Astrocyte (in vitro differentiated cells and primary cell): ENCODE results near the gene TNNT3. TPM values are rescaled to one million over a fixed set of nuclear protein-coding genes. Genes with fewer than 3 reads are reported as not detected.

Experiments used
- DNase-seq: peaks from one replicate; pipeline ENCODE4 v3.0.0-alpha.2; 2010; ENCODE audit warnings: low read depth
- FAIRE-seq: peaks from 2 replicates; lab custom pipeline; 2011; peaks lifted over from hg19 to GRCh38; lab: Jason Lieb, UNC
- H2AFZ ChIP-seq: 2 replicates; pipeline ENCODE4 v1.6.0; 2012; ENCODE audit warnings: low read depth, low read length, inconsistent platforms
- H3K27ac ChIP-seq: 2 replicates; pipeline ENCODE4 v1.5.1; 2011; ENCODE audit warnings: low read depth, low read length, inconsistent platforms
- H3K27me3 ChIP-seq: 2 replicates; pipeline ENCODE4 v1.6.0; 2011; ENCODE audit warnings: low read length, inconsistent platforms; ENCODE audit not compliant: insufficient read depth
- H3K36me3 ChIP-seq: 2 replicates; pipeline ENCODE4 v1.5.1; 2011; ENCODE audit warnings: low read length, inconsistent platforms; ENCODE audit not compliant: insufficient read depth
- H3K4me1 ChIP-seq: 2 replicates; pipeline ENCODE4 v1.5.1; 2011; ENCODE audit warnings: low read length, inconsistent platforms; ENCODE audit not compliant: insufficient read depth
- H3K4me2 ChIP-seq: 2 replicates; pipeline ENCODE4 v1.6.0; 2012; ENCODE audit warnings: low read length, inconsistent platforms
- H3K4me3 ChIP-seq: 2 replicates; pipeline ENCODE4 v1.5.1; 2011; ENCODE audit warnings: low read depth, mild to moderate bottlenecking, low read length, inconsistent platforms; ENCODE audit not compliant: insufficient read depth
- H3K79me2 ChIP-seq: 2 replicates; pipeline ENCODE4 v1.6.0; 2012; ENCODE audit warnings: mild to moderate bottlenecking, low read length, inconsistent platforms; ENCODE audit not compliant: insufficient read depth
- H3K9ac ChIP-seq: 2 replicates; pipeline ENCODE4 v1.6.0; 2012; ENCODE audit warnings: mild to moderate bottlenecking, low read length, inconsistent platforms
- H3K9me3 ChIP-seq: 2 replicates; pipeline ENCODE4 v1.5.1; 2012; ENCODE audit warnings: low read depth, mild to moderate bottlenecking, low read length, inconsistent platforms; ENCODE audit not compliant: insufficient read depth
- H4K20me1 ChIP-seq: 2 replicates; pipeline ENCODE4 v1.6.0; 2012; ENCODE audit warnings: low read length, inconsistent platforms; ENCODE audit not compliant: insufficient read depth
- H3K27ac Mint-ChIP-seq: one replicate; pipeline ENCODE4 v1.8.0; 2021; ENCODE audit warnings: mild to moderate bottlenecking, mixed read lengths; ENCODE audit not compliant: unreplicated experiment
- H3K27me3 Mint-ChIP-seq: one replicate; pipeline ENCODE4 v1.8.0; 2021; ENCODE audit warnings: low read depth, mixed read lengths; ENCODE audit not compliant: unreplicated experiment
- H3K36me3 Mint-ChIP-seq: one replicate; pipeline ENCODE4 v1.8.0; 2021; ENCODE audit warnings: low read depth, mixed read lengths; ENCODE audit not compliant: unreplicated experiment
- H3K4me1 Mint-ChIP-seq: one replicate; pipeline ENCODE4 v1.8.0; 2021; ENCODE audit warnings: low read depth, mixed read lengths; ENCODE audit not compliant: unreplicated experiment
- H3K4me3 Mint-ChIP-seq: one replicate; pipeline ENCODE4 v1.8.0; 2021; ENCODE audit warnings: mild to moderate bottlenecking, moderate library complexity, mixed read lengths; ENCODE audit not compliant: unreplicated experiment
- H3K9me3 Mint-ChIP-seq: one replicate; pipeline ENCODE4 v1.8.0; 2021; ENCODE audit warnings: mild to moderate bottlenecking, mixed read lengths; ENCODE audit not compliant: unreplicated experiment
- EZH2 ChIP-seq: IDR thresholded peaks from 2 replicates; pipeline ENCODE4 v1.6.1; 2012; ENCODE audit warnings: mild to moderate bottlenecking, low read length, inconsistent platforms; ENCODE audit not compliant: insufficient read depth
- total RNA-seq: library from RNA; stranded (reverse); gene quantifications from 2 replicates; pipeline ENCODE4 v1.2.1, GENCODE V29; 2021
- TF ChIP-seq, protein P1 (sequence below): IDR thresholded peaks from 2 replicates; pipeline ENCODE4 v1.5.1; 2011; ENCODE audit warnings: low read depth, mild to moderate bottlenecking, inconsistent platforms, low read length, moderate library complexity; ENCODE audit not compliant: insufficient read depth

Gene TNNT3
- total RNA-seq, 1 donor from 2014 or later, result not detected

DNA sequence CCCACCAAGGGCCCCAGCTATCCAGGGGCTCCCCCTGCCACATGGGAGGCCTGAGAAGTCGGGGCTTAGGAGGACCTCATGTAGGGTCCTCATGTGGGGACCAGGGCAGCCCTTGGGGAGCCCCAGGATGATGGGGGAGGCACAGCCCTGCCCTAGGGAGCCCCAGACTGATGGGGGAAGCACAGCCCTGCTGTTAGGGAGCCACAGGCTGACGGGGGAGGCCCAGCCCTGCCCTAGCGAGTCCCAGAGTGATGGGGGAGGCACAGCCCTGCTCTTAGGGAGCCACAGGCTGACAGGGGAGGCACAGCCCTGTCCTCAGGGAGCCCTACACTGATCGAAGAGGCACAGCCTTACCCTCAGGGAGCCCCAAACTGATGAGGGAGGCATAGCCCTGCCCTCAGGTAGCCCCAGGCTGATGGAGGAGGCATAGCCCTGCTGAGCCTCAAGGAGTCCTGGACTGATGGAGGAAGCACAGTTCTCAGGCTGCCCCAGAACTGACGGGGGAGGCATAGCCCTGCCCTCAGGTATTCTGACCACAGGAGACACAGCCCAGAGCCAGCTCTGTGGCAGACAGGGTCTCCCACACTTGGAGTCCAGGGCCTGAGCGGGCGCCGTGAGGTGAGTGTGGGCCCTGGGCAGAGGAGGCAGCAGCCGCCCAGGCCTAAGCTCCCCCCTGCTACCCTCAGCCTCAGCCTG lies 38.6 kb upstream of the TNNT3 start:
- no peaks in the 10 kb centered on the region for H3K27me3 Mint-ChIP-seq
- FAIRE-seq (no peak), DNase-seq (no peak)
- no peak overlapping the region for H3K27ac ChIP-seq
- TF ChIP-seq EZH2, result no peak
- TF ChIP-seq, protein P1, sequence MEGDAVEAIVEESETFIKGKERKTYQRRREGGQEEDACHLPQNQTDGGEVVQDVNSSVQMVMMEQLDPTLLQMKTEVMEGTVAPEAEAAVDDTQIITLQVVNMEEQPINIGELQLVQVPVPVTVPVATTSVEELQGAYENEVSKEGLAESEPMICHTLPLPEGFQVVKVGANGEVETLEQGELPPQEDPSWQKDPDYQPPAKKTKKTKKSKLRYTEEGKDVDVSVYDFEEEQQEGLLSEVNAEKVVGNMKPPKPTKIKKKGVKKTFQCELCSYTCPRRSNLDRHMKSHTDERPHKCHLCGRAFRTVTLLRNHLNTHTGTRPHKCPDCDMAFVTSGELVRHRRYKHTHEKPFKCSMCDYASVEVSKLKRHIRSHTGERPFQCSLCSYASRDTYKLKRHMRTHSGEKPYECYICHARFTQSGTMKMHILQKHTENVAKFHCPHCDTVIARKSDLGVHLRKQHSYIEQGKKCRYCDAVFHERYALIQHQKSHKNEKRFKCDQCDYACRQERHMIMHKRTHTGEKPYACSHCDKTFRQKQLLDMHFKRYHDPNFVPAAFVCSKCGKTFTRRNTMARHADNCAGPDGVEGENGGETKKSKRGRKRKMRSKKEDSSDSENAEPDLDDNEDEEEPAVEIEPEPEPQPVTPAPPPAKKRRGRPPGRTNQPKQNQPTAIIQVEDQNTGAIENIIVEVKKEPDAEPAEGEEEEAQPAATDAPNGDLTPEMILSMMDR, result no peak
- H3K4me3 ChIP-seq, result no peak overlapping the region
- peaks cover 2% of the 10 kb centered on the region for H3K27me3 ChIP-seq
- no peaks in the 10 kb centered on the region for H3K9me3 ChIP-seq
- no peaks in the 10 kb centered on the region for H3K36me3 Mint-ChIP-seq
- peaks cover 8% of the 10 kb centered on the region for H3K4me1 ChIP-seq
- H2AFZ ChIP-seq, result peak overlapping the region; percentile 77
- H3K4me1 Mint-ChIP-seq, result no peaks in the 10 kb centered on the region
- H3K4me2 ChIP-seq, result no peak overlapping the region
- H4K20me1 ChIP-seq, result no peaks in the 10 kb centered on the region
- H3K9ac ChIP-seq, result peak overlapping the region; percentile 58
- H3K79me2 ChIP-seq, result no peaks in the 10 kb centered on the region
- H3K36me3 ChIP-seq, result no peaks in the 10 kb centered on the region
- H3K4me3 Mint-ChIP-seq, result no peak overlapping the region
- no peak overlapping the region for H3K27ac Mint-ChIP-seq
- H3K9me3 Mint-ChIP-seq, result no peaks in the 10 kb centered on the region

DNA sequence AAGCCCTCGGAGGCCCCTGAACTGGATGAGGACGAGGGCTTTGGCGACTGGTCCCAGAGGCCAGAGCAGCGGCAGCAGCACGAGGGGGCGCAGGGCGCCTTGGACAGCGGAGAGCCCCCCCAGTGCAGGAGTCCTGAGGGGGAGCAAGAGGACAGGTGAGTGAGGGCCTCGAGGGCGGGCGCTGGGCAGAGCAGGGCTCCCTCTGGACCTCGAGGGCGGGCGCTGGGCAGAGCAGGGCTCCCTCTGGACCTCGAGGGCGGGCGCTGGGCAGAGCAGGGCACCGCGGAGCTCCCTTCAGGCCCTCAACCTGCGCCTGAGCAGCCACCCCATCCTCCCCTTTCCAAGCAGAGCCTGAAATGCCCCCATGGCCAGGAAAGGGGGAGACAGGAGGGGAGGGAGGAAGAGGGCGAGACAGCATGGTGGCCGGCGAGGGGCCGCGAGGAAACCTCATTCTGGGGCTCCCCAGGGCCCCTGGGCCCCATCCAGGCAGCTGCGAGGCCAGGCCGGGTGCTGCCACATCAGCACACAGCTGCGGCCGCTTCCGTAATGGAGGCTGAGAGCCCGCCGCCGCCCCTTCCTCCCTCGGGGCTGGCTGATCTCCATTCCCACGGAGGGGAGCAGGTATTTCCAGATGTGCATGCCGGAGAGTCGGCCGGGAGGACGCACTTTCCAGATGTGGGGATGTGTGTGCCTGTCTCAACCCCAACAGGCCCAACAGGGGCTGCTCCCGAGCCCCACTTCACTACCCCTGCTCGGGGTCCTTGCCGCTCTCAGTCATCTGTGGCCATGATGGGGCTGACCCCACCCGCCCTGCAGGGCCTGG lies 37.9 kb upstream of the TNNT3 start:
- Histone ChIP-seq H3K9ac (no peak overlapping the region), H3K27me3 (peaks cover 2% of the 10 kb centered on the region), H3K36me3 (no peaks in the 10 kb centered on the region), H3K4me2 (no peak overlapping the region), H3K79me2 (no peaks in the 10 kb centered on the region), H3K4me1 (peaks cover 2% of the 10 kb centered on the region), H2AFZ (no peak overlapping the region), H3K4me3 (no peak overlapping the region), H3K27ac (no peak overlapping the region), H3K9me3 (no peaks in the 10 kb centered on the region), H4K20me1 (no peaks in the 10 kb centered on the region)
- no peak for TF ChIP-seq EZH2
- TF ChIP-seq, protein P1, result no peak
- Mint-ChIP-seq H3K36me3 (no peaks in the 10 kb centered on the region), H3K9me3 (no peaks in the 10 kb centered on the region), H3K27me3 (no peaks in the 10 kb centered on the region), H3K27ac (no peak overlapping the region), H3K4me1 (no peaks in the 10 kb centered on the region), H3K4me3 (no peak overlapping the region)
- FAIRE-seq, result no peak
- no peak for DNase-seq
